Fibroblast of peridontal ligament (primary cell): ENCODE measurements around the gene MYCBP2.
"Not testable (repeated sequence)": the region's sequence is repeated elsewhere in the genome, so short reads cannot be mapped to it uniquely, and the experiment has no call there.

ENCODE experiments used
- DNase-seq: peaks from one replicate; pipeline ENCODE4 v3.0.0-alpha.2; 2010; ENCODE audit errors: extremely low read depth

MYCBP2 gene

DNA sequence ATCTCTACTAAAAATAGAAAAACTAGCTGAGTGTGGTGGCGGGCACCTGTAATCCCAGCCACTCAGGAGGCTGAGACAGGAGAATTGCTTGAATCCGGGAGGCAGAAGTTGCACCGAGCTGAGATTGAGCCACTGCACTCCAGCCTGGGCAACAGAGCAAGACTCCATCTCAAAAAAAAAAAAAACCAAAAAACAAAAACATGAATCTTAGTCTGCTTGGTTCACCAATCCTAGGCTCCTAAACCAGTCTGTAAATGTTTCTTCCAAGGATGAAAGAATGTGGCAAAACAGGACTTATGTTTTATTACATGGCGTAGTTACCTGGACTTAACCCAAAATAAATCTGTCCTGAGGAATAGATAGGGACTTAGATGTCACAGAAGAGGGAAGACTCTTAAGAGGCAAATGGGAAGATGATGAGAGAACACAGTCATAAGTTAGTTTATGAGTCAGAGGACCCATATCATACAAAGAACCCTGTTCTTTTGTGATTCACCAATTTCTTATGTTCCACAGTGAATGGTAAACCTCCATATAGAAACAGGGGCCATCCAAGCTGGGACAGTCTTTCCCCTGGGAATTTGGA lies 293.1 kb downstream of the MYCBP2 start:
- no peak for DNase-seq

GRCh38 chr13:77031656-77032243 lies 295.1 kb downstream of the MYCBP2 start:
- DNase-seq, result no peak

GRCh38 chr13:77029436-77029835 lies 297.5 kb downstream of the MYCBP2 start:
- no peak for DNase-seq

DNA sequence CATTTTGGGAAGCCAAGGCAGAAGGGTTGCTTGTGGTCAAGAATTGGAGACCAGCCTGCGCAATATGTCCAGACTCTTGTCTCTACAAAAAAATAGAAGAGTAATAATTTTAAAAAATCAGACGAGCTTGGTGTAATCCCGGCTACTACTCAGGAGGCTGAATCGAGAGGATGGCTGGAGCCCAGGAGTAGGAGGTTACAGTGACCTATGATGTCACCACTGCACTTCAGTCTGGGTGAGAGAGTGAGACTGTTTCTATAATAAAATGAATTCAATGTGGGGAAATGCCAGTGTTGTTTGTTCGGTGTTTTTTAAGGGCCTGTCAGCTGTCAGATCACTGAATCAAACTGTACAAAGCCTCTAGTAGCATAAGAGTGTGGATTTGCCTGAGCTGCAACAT lies 298.7 kb downstream of the MYCBP2 start:
- DNase-seq, result peak; percentile 66

DNA sequence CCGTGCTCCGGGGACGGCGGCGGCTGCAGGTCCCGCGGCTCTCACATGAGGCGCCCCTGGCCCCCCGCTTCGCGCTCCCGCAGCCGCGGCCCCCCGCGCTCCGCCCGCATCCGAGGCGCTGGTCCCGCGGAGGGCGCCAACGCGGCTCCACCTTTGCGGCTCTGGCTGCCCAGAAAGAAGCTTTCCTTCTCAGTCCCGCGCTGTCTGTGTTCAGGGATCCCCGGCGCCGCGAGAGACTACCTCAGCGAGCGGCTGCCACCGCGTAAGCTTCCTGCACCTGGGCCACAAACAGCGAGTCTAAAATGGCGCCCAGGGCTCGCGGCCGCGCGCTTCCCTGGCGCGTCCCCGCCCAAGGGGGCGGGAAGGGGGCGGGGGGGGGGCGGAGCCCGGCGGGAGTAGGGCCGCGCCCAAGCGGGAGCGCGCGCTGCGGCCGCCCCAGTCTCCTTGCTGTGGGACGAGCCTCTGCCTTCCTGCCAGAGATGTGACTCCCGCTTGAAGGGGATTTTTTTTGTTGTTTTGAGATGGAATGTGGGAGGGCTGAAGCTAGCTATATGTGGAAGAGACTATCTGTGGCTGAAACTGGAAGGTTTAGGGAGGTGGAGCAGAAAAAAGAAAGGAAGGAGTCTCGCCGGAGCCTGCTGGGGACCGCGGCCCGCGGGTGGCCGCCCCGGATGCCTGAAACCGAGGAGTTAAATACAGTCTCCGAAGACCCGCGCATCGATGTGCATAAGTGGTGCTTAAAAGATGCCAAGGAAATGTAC lies 299.9 kb downstream of the MYCBP2 start, which contains the start of gene FBXL3:
Gene FBXL3 (minus strand): TSS at position 299 of the 761 bp plus-strand sequence. CDS start 5,299 bp downstream, outside the sequence.
- peak; percentile 91 for DNase-seq

DNA sequence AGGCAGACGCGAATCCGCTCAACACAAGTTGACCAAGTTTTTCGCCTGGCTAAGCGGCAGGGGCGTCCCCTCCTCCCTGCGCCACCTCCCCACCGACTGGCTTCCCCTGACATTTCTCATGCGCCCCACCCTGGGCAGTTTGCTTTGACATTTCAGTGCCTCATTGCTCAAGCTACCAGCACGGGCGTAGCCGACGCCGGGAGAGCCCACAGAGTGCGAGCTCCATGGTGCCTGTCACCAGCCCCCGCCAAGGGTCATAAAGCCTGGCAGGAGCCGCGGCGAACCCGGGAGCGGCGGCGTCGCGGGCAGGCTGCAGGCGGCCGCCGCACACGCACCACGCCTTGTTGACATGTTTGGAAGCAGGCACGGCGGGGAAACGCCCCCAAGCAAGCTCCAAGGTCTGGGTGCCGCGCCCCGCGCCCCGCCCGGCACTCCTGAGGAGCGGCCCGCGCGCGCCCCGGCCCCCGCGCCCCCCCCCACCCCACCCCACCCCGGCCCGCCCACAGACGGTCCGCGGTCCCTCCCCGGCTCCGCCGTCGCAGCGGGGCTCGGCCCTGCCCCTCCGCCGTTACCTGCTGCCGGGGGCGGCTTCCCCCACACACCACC lies 300.5 kb downstream of the MYCBP2 start:
- DNase-seq, result peak; percentile 47

- DNase-seq, result peak; percentile 33
Observed at GRCh38 chr13:77022341-77022740, 304.6 kb downstream of the MYCBP2 start.

DNA sequence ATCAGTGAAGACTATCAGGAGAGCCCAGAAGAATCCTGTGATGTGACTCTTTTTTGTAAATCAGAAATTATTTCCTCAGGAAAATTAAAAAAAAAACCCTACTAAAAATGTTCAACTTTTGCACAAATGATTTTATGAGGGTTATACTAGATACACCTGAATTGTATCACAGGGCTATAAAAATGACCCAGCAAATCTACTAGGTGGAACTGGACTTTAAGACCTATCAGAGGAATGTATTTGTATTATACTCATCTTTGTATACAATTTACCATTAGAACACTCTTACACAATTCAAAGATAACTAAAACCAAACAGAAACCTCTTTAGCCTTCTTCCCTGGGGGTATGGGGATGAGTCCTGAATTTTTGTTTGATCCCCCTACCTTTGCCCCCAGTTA lies 307.1 kb downstream of the MYCBP2 start:
- no peak for DNase-seq

GRCh38 chr13:77016888-77017623 lies 309.8 kb downstream of the MYCBP2 start:
- DNase-seq, result no peak

DNA sequence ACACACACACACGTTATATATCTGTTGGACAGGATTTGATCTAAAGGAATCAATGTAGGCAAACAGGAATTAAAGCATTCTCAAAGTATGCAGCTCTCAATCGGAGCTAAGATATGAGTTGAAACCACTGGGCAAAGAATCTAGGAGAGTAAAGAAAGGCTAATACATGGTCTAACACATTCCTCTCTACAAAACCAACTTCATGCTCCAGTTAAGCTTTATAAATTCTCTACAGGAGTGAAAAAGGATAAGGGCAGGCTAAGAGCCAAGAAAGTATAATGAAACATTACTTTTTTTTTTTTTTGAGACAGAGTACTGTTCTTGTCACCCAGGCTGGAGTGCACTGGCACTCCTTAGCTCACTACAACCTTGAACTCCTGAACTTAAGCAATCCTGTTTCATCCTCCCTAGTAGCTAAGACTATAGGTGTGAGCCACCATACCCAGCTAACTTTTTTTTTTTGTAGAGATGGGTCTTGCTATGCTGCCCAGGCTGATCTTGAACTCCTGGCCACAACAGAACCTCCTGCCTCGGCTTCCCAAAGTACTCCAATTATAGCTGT lies 310.6 kb downstream of the MYCBP2 start:
- DNase-seq, result peak; percentile 39

- no peak for DNase-seq
Observed at GRCh38 chr13:77014906-77015685, 311.8 kb downstream of the MYCBP2 start.

DNA sequence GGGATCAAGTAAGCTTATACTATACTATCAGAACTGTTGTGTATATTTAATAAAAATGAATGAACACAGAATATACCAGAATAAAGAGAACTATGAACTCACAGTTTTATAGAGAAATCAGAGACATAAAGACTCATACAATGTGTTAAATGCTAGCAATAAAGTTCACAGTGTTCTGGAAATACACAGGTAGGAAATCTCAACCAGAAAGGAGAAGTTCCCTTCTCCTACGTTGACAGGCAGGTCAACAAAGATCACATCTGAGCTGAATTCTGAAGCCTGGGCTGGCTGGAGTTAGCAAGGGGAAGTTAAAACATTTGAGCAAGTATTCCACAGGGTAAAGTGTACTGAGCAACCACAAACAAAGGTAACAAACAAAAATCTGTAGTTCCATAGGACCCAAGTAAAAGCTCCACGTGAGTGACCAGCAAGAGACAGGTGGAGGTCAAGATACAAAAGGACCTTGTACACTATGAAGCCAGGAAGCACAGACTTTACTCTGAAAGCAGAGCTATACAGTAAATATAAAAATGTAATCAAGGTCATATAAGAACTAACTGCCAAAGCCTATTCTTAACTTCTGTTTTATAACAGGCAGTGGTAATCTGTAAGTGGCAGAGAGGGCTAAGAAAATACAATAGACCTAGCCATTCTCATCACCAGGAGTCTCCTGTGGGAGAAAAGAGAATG lies 312.9 kb downstream of the MYCBP2 start:
- DNase-seq, result no peak

DNA sequence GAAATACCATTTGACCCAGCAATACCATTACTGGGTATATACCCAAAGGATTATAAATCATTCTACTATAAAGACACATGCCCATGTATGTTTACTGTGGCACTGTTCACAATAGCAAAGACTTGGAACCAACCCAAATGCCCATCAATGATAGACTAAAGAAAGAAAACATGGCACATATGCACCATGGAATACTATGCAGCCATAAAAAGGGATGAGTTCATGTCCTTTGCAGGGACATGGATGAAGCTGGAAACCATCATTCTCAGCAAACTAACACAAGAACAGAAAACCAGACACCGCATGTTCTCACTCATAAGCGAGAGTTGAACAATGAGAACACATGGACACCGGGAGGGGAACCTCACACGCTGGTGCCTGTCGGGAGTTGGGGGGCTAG lies 317.2 kb downstream of the MYCBP2 start:
- DNase-seq, result not testable (repeated sequence)

DNA sequence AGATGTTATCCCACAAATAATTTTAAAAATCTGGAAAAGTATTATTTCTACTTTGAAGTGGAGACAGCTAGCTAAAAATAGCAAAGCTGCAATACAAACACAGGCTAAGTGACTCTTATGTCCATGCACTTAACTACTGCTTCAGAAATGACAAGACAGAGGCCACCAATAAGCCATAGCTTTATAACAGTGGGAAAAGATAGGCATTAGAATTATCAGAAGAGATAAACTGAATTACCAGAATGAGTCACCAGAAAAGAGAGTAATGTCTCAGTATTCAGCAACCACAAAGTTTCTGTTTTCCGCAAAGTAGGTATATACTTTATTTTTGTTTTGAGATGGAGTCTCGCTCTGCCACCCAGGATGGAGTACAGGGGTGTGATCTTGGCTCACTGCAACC lies 317.9 kb downstream of the MYCBP2 start:
- no peak for DNase-seq

DNA sequence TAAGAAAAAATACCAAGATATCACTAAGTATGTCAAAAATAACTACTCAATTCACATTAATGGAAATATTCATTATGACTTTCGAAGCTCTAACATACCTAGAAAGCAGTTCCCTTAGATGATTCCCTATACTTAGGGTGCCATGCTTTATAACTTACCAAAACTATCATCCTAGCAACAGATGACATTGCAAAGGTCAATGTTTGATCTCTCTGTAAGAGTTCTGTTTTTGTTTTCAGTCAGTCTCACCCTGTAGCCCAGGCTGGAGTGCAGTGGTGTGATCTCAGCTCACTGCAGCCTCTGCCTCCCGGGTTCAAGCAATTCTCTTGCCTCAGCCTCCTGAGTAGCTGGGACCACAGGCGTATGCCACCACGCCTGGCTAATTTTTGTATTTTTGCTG lies 318.6 kb downstream of the MYCBP2 start:
- DNase-seq, result not testable (repeated sequence)

- peak; percentile 70 for DNase-seq
Observed at GRCh38 chr13:77002590-77003190, 324.2 kb downstream of the MYCBP2 start.

- no peak for DNase-seq
Observed at GRCh38 chr13:77001963-77002587, 324.8 kb downstream of the MYCBP2 start.

DNA sequence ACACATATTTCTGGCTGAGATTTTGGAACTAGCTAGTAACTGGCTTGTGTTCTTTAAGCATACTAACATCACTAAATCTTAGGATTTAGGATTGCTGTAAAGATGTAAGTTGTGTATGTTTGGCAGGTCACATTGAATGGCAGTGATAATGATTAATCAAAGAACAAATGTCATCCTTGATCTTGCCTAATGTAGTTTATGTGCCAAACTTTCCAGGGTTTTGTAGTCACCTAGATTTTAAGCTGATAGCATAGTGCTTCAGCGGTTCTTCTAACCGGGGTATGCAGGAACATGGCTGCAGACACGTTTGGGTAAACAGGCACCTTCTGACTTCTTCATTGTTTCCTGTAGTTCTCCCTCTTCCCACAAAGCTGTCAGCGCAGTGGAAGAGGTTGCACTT lies 325.4 kb downstream of the MYCBP2 start:
- no peak for DNase-seq

GRCh38 chr13:77000475-77000874 lies 326.4 kb downstream of the MYCBP2 start:
- peak; percentile 29 for DNase-seq
